Activated naive CD8-positive, alpha-beta T cell treated with anti-CD3 and anti-CD28 coated beads for 36 hours (primary cell): ENCODE measurements around the gene ERCC6L. TPM values are rescaled to one million over a fixed set of nuclear protein-coding genes. Genes with fewer than 3 reads are reported as not detected.

Experiments
- DNase-seq: peaks from one replicate; pipeline ENCODE4 v3.0.0; 2021
- H3K27ac Mint-ChIP-seq: one replicate; pipeline ENCODE4 v1.8.0; 2022; ENCODE audit warnings: mild to moderate bottlenecking, moderate library complexity, mixed read lengths
- H3K27me3 Mint-ChIP-seq: one replicate; pipeline ENCODE4 v1.8.0; 2022; ENCODE audit warnings: mild to moderate bottlenecking, mixed read lengths
- H3K36me3 Mint-ChIP-seq: one replicate; pipeline ENCODE4 v1.8.0; 2021; ENCODE audit warnings: mild to moderate bottlenecking, mixed read lengths
- H3K4me1 Mint-ChIP-seq: one replicate; pipeline ENCODE4 v1.8.0; 2021; ENCODE audit warnings: mixed read lengths
- H3K4me3 Mint-ChIP-seq: one replicate; pipeline ENCODE4 v1.8.0; 2022; ENCODE audit warnings: mild to moderate bottlenecking, moderate library complexity, mixed read lengths
- H3K9me3 Mint-ChIP-seq: one replicate; pipeline ENCODE4 v1.8.0; 2022; ENCODE audit warnings: mixed read lengths
- total RNA-seq, 2 experiments: library from RNA; stranded (reverse); gene quantifications; one replicate each; pipeline ENCODE4 v1.2.3, GENCODE V29; 2021

Gene ERCC6L, protein sequence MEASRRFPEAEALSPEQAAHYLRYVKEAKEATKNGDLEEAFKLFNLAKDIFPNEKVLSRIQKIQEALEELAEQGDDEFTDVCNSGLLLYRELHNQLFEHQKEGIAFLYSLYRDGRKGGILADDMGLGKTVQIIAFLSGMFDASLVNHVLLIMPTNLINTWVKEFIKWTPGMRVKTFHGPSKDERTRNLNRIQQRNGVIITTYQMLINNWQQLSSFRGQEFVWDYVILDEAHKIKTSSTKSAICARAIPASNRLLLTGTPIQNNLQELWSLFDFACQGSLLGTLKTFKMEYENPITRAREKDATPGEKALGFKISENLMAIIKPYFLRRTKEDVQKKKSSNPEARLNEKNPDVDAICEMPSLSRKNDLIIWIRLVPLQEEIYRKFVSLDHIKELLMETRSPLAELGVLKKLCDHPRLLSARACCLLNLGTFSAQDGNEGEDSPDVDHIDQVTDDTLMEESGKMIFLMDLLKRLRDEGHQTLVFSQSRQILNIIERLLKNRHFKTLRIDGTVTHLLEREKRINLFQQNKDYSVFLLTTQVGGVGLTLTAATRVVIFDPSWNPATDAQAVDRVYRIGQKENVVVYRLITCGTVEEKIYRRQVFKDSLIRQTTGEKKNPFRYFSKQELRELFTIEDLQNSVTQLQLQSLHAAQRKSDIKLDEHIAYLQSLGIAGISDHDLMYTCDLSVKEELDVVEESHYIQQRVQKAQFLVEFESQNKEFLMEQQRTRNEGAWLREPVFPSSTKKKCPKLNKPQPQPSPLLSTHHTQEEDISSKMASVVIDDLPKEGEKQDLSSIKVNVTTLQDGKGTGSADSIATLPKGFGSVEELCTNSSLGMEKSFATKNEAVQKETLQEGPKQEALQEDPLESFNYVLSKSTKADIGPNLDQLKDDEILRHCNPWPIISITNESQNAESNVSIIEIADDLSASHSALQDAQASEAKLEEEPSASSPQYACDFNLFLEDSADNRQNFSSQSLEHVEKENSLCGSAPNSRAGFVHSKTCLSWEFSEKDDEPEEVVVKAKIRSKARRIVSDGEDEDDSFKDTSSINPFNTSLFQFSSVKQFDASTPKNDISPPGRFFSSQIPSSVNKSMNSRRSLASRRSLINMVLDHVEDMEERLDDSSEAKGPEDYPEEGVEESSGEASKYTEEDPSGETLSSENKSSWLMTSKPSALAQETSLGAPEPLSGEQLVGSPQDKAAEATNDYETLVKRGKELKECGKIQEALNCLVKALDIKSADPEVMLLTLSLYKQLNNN
- total RNA-seq = 10 to 100 TPM; 13.1 to 13.7 TPM

DNA sequence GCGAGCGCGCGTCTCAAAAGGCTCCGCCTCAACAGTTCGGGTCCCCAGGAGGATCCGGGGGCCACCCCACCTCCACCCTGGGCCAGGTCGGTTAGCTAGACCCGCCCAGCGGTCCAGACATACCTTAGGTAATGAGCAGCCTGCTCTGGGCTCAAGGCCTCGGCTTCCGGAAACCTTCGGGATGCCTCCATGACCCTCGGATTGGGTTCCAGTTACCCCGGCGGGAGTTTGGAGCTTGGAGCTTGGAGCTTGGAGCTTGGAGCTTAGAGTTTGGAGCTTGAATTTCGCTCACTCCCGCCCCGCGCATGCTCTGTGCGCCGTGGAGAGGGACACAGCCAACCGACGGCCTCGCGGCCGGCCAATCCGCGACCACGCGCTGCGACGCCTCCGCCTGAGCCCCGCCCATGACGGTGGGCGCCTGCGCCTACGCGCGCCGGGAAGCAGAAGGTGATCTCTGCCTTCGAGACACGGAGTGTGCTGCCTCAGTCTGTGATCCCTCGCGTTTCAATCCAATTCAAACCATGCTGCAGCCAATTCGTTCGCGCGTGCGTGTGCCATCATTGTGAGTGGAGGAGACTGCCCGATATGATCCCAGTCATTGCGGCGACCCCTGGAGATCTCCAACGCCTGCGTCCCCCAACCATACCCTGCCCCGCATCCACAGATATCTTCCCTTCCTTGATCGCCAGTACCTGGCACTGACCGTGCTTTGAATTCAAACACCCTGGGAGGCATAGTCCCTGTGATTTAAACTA lies at the start of gene ERCC6L:
Gene ERCC6L (minus strand): TSS at position 307 of the 755 bp plus-strand sequence. CDS start 116 bp downstream, at position 191.
- Mint-ChIP-seq H3K4me3 (peak within 1 kb of the TSS; percentile 78), H3K27ac (peak within 1 kb of the TSS; percentile 35), H3K4me1 (peaks cover 5% of the 10 kb centered on the region), H3K27me3 (no peaks in the 10 kb centered on the region), H3K9me3 (no peaks in the 10 kb centered on the region), H3K36me3 (peaks cover 9% of the 10 kb centered on the region)
- DNase-seq = peak; percentile 91

DNA sequence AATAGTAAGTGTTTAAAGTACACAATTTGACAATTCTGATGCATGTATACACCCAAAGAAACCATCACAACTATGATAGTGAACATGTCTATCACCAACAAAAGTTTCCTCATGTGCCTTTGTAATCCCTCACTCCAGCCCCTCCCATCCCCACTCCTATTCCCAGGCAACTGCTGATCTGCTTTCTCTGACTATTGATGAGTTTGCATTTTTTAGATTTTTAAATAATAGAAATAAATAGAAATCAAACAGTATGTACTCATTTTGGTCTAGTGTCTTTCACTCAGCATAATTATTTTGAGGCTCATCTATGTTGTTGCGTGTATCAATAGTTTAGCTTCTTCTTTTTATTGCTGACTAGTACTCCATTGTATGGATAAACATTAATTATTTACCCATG lies 43.5 kb upstream of the ERCC6L start:
- Mint-ChIP-seq H3K36me3 (no peaks in the 10 kb centered on the region), H3K27ac (no peak overlapping the region), H3K4me3 (no peak overlapping the region), H3K9me3 (no peaks in the 10 kb centered on the region), H3K4me1 (no peaks in the 10 kb centered on the region), H3K27me3 (peaks cover 16% of the 10 kb centered on the region)
- DNase-seq = no peak

DNA sequence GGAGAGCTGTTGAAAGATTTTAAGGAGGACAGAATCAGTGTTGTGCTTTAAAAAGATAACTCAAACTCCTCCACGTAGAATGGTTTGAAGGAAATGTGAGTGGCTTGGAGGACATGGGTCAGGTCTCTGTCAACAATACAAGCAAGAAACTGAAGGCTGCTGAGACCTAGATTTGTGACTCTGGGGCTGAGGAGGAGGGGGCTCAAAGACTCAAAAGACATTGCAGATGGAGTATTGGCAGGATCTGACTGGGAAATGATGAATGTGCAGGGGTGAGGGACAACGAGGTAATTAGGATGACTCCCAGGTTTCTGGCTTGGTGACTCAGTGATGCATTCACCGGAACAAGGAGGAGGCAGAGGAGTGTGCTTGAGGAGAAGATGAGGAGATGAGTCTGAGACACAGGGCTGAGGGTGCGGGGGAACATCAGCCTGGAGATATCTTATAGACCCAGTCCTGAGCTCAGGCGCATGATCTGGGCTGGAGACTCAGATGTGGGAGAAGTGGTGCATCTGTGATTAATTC lies 41.6 kb upstream of the ERCC6L start:
- H3K4me3 Mint-ChIP-seq = no peak overlapping the region
- DNase-seq = no peak
- peaks cover 14% of the 10 kb centered on the region for H3K36me3 Mint-ChIP-seq
- peaks cover 16% of the 10 kb centered on the region for H3K27me3 Mint-ChIP-seq
- H3K4me1 Mint-ChIP-seq = no peaks in the 10 kb centered on the region
- H3K27ac Mint-ChIP-seq = no peak overlapping the region
- H3K9me3 Mint-ChIP-seq = no peaks in the 10 kb centered on the region

DNA sequence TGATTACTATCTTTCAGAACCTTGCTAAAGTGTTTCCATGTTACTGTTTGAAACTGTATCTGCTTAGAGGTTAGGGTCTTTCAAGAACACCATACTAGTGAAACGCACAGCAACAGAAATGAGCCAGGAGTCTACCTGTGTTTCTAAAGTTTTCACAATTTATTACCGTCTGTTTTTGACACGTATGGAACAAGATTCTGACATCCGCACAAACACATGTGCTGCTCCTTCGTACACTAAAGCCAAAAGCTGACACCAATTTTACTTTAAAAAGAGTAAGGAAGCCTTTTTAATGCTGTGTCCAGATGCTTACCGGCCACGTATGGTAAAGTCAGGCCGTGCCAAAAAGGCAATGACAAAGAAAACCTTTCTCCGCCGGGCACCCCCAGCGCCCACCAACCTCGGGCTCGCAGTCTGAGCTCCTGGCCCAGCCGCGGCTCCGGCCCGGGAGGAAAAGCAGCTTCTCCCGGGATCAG lies 37.7 kb upstream of the ERCC6L start:
- no peak for DNase-seq
- Mint-ChIP-seq H3K9me3 (no peaks in the 10 kb centered on the region), H3K27ac (peak overlapping the region; percentile 92), H3K4me1 (peaks cover 27% of the 10 kb centered on the region), H3K36me3 (peaks cover 50% of the 10 kb centered on the region), H3K4me3 (peak overlapping the region; percentile 90), H3K27me3 (peaks cover 16% of the 10 kb centered on the region)

DNA sequence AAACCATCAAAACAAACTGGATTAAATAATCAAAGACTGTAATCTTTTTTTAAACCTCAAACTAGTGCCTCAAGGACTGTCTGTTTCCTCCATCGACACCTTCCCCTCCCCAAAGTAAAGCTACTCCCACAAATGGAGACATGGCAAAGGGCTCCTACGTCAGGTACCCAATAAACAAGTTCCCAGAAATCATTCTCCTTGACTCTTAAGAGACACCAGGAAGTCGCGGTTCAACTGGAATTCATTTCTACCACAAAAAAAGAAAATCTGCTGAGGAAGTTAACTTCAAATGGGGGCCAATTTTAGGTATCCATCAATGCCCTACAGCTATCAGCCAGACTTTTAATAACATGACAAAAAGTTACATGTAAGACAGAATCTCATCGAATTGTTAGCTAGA lies 35.7 kb upstream of the ERCC6L start:
- Mint-ChIP-seq H3K27ac (peak overlapping the region; percentile 92), H3K4me1 (peaks cover 37% of the 10 kb centered on the region), H3K9me3 (peaks cover 1% of the 10 kb centered on the region), H3K27me3 (peaks cover 6% of the 10 kb centered on the region), H3K36me3 (peaks cover 58% of the 10 kb centered on the region), H3K4me3 (peak overlapping the region; percentile 90)
- DNase-seq = no peak

DNA sequence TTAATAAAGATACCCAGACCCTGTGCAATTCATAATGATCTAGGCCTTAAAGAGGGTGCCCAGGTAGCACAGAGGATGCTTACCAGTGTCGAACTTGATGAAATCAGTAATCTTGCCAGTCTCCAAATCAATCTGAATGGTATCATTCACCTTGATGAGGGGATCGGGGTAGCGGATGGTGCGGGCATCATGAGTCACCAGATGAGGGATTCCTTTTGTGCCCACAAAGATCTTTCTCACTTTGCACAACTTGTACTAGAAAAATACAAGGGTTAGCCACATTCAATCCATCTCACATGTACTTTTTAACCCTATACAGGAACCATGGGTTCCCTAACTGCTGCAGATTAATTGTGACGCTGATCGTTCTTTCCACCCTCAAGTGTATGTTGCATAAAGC lies 34.9 kb upstream of the ERCC6L start:
- Mint-ChIP-seq H3K9me3 (peaks cover 1% of the 10 kb centered on the region), H3K27ac (peak overlapping the region; percentile 92), H3K36me3 (peaks cover 61% of the 10 kb centered on the region), H3K27me3 (no peaks in the 10 kb centered on the region), H3K4me3 (peak overlapping the region; percentile 90), H3K4me1 (peaks cover 37% of the 10 kb centered on the region)
- no peak for DNase-seq

DNA sequence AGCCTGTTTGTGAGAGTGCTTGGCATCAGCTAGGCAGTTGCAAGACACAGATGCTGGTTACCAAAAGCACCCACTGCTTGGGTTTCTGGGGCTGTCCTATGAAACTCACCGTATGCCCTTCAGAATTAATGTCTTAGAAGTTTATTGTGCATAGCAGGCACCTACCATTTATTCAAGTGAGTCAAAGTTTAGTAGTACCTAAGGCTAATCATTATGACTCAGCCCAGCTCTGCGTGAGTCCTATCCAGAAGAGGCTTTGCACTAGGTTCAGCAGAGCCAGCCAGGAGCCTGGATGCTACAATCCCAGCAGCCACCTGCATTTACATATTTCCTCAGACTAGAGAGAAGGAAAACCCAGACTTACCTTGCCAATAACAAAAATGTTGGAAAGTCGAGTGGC lies 34.0 kb upstream of the ERCC6L start:
- no peak for DNase-seq
- H3K27ac Mint-ChIP-seq = peak overlapping the region; percentile 81
- peaks cover 37% of the 10 kb centered on the region for H3K4me1 Mint-ChIP-seq
- peak overlapping the region; percentile 48 for H3K4me3 Mint-ChIP-seq
- H3K9me3 Mint-ChIP-seq = peaks cover 1% of the 10 kb centered on the region
- H3K27me3 Mint-ChIP-seq = no peaks in the 10 kb centered on the region
- peaks cover 63% of the 10 kb centered on the region for H3K36me3 Mint-ChIP-seq

DNA sequence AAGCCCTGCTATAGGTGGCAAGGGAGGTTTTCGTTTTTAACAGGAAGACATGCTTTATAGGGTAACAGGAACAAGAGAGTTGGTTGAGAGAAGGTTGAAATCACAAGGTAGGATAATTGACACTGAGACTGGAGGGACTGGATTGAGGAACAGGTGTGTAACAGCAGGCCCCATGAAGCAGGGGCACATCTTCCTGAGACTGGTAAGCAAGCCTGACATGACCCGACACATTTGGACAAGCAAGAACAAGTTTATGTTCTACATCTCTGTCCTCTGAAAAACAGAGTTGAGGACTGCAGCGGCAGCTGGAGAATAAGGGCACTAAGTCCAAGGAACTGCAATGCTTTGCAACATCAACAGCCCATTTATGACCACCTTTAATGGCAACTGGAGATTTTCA lies 33.0 kb upstream of the ERCC6L start:
- Mint-ChIP-seq H3K4me3 (peak overlapping the region; percentile 19), H3K27me3 (no peaks in the 10 kb centered on the region), H3K9me3 (peaks cover 1% of the 10 kb centered on the region), H3K4me1 (peaks cover 37% of the 10 kb centered on the region), H3K36me3 (peaks cover 62% of the 10 kb centered on the region), H3K27ac (peak overlapping the region; percentile 75)
- DNase-seq = no peak

DNA sequence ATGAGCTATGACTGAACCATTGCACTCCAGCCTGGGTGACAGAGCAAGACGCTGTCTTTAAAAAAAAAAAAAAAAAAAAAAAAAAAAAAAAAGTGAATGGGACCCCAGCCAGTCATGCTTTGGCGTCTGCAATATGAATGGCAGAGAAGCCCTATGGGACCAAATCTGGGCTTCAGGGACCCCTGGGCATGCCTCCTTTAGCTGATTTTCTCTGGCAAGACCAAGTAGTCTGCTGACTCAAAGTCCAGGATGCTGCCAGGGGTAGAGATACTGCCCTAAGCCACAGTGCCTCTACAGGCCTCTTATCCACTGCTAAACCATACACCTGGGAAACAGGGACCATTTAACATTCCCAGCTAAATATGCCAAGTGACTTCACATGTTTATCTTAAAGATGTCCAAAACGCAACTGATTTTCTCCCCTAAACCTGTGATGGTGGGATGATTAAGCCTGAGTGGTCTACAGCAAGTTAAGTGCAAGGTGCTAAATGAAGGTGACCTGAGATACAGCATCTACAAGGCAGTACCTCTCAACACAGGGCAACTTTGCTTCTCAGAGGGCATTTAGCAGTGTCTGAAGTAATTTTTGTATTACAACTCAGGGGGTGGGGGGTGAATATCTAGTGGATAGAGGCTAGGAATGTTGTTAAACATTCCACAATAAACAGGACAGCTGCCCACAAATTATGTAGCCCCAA lies 32.4 kb upstream of the ERCC6L start:
- peak overlapping the region; percentile 19 for H3K4me3 Mint-ChIP-seq
- H3K4me1 Mint-ChIP-seq = peaks cover 37% of the 10 kb centered on the region

DNA sequence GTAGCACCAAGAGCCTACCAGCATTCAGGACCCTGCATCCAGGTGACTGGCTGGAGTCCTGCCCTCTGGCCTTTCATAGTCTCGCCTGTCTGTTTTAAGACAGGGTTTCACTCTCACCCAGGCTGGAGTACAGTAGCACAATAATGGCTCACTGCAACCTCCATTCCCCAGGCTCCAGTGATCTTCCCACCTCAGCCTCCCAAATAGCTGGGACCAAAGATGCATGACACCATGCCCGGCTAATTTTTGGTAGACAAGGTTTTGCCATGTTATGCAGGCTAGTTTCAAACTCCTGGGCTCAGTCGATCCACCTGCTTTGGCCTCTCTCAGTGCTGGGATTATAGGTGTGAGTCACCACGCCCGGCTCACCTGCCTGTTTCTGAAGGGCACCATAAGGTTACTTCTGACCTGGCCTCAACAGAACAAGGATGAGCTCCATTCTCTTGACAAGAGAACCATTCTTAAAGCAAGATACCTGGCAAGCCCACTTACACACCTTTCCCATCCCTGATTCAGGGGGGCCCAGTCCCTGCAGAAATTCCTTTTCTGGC lies 31.6 kb upstream of the ERCC6L start:
- H3K27ac Mint-ChIP-seq = peak overlapping the region; percentile 90
- H3K4me3 Mint-ChIP-seq = no peak overlapping the region
- DNase-seq = no peak
- peaks cover 37% of the 10 kb centered on the region for H3K4me1 Mint-ChIP-seq
- peaks cover 50% of the 10 kb centered on the region for H3K36me3 Mint-ChIP-seq
- no peaks in the 10 kb centered on the region for H3K27me3 Mint-ChIP-seq
- H3K9me3 Mint-ChIP-seq = peaks cover 1% of the 10 kb centered on the region

More for the DNA sequence above, 32.4 kb upstream of the ERCC6L start:
- peak overlapping the region; percentile 75 for H3K27ac Mint-ChIP-seq
- no peaks in the 10 kb centered on the region for H3K27me3 Mint-ChIP-seq
- H3K36me3 Mint-ChIP-seq = peaks cover 59% of the 10 kb centered on the region
- no peak for DNase-seq
- H3K9me3 Mint-ChIP-seq = peaks cover 1% of the 10 kb centered on the region

DNA sequence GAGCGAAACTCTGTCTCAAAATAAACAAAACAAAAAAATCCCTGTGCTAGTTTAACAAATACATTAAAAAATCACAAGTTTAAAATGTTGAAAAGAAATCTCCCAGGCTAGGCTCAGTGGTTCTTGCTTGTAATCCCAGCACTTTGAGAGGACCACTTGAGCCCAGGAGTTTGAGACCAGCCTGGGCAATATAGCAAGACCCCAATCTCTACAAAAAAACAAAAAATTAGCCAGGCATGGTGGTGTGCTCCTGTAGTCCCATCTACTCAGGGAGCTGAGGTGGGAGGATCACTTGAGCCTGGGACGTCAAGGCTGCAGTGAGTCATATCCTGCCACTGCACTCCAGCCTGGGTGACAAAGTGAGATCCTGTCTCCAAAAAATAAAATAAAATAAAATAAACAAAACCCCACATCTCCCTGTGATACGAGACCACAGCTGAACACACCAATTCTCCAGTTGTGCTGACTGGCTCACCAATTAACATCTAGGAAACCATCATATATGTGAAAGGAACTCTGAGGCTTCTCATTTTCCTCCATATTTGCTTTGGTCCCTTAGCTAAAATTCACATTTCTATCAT lies 30.9 kb upstream of the ERCC6L start:
- H3K4me1 Mint-ChIP-seq = peaks cover 33% of the 10 kb centered on the region
- H3K27me3 Mint-ChIP-seq = no peaks in the 10 kb centered on the region
- H3K36me3 Mint-ChIP-seq = peaks cover 44% of the 10 kb centered on the region
- peaks cover 1% of the 10 kb centered on the region for H3K9me3 Mint-ChIP-seq
- H3K27ac Mint-ChIP-seq = peak overlapping the region; percentile 90
- H3K4me3 Mint-ChIP-seq = peak overlapping the region; percentile 54
- peak; percentile 31 for DNase-seq

DNA sequence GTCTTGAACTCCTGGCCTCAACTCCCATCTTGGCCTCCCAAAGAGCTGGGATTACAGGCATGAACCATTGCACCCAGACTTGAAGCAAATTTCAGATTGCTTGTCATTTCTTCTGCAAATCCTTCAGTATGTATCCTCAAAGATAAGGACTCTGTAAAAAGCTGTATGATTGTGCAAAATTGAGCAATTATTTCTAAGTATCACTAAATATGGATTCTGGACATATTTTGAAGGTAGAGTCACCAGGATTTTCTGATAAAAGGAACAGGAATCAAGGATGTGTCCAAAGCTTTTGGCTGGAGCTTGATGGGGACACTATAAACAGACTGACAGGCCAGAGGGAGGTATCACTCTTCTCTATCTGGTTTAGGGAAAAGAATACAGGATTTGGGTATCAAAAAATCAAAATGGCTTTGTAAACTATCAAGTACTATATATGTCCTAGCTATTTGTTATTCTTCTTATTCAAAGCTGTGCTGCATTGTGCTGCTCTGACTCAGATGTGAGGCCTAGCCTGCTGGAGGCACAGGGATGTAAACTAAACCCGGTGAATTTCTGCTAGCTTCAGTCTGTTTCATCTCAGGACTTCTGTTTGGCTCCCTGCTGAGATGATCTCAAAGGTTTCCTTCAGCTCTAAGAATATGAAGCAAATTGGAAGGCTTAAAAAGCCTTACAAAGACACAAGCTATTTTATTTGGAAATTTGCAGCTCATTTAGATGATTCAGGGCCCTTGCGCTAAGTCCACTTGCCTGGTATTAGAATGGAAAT lies 30.0 kb upstream of the ERCC6L start:
- DNase-seq = no peak
- H3K4me3 Mint-ChIP-seq = no peak overlapping the region
- H3K4me1 Mint-ChIP-seq = peaks cover 25% of the 10 kb centered on the region
- H3K9me3 Mint-ChIP-seq = peaks cover 1% of the 10 kb centered on the region
- peaks cover 34% of the 10 kb centered on the region for H3K36me3 Mint-ChIP-seq
- H3K27me3 Mint-ChIP-seq = no peaks in the 10 kb centered on the region
- no peak overlapping the region for H3K27ac Mint-ChIP-seq
